ENCODE data around the gene ERCC6L2. TPM values are rescaled to one million over a fixed set of nuclear protein-coding genes. Genes with fewer than 3 reads are reported as not detected.

Gene ERCC6L2
- polyA plus RNA-seq, 2 of the 4 experiments (the other 2 are of a cell fraction) = 13.3 to 36.7 TPM

DNA sequence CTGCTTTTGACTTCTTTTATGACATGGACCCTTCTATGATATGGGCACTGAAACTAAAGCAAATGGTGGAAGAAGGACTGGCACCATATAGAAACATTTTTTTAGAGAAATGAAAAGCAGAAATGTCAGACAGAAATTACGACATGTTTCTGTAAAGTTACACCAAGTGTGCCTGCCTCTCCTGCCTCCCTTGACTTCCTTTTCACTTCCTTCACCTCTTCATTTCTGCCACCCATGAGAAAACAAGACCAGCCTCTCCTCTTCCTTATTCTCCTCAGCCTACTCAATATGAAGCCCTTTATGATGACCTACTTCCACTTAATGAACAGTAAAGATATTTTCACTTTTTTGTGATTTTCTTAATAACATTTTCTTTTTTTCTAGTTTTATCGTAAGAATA, 44.5 kb downstream of the ERCC6L2 start:
- H3K4me1 ChIP-seq = no peaks in the 10 kb centered on the region
- no peaks in the 10 kb centered on the region for H3K9me3 ChIP-seq
- CTCF ChIA-PET = no interaction called here
- no peak for TF ChIP-seq JUNB (IDR thresholded peaks at IDR 0.05)
- TF ChIP-seq GATA3 (IDR thresholded peaks at IDR 0.05; ENCODE audit: borderline replicate concordance) = no peak
- TF ChIP-seq POLR2AphosphoS2 (conservative IDR thresholded peaks at IDR 0.05; ENCODE audit: low read length) = no peak
- TF ChIP-seq, protein P1, sequence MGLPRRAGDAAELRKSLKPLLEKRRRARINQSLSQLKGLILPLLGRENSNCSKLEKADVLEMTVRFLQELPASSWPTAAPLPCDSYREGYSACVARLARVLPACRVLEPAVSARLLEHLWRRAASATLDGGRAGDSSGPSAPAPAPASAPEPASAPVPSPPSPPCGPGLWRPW (IDR thresholded peaks at IDR 0.05) = no peak
- no peak for TF ChIP-seq ZC3H11A (IDR thresholded peaks at IDR 0.05)
- TF ChIP-seq ZFP36 (IDR thresholded peaks at IDR 0.05; ENCODE audit: borderline replicate concordance, partially characterized antibody) = no peak
- TF ChIP-seq, protein P2, sequence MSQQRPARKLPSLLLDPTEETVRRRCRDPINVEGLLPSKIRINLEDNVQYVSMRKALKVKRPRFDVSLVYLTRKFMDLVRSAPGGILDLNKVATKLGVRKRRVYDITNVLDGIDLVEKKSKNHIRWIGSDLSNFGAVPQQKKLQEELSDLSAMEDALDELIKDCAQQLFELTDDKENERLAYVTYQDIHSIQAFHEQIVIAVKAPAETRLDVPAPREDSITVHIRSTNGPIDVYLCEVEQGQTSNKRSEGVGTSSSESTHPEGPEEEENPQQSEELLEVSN (IDR thresholded peaks at IDR 0.05; ENCODE audit: borderline replicate concordance, low read depth) = no peak
- no peak for TF ChIP-seq KDM1A (IDR thresholded peaks at IDR 0.05; ENCODE audit: low read depth)
- TF ChIP-seq, protein P3, sequence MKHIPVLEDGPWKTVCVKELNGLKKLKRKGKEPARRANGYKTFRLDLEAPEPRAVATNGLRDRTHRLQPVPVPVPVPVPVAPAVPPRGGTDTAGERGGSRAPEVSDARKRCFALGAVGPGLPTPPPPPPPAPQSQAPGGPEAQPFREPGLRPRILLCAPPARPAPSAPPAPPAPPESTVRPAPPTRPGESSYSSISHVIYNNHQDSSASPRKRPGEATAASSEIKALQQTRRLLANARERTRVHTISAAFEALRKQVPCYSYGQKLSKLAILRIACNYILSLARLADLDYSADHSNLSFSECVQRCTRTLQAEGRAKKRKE (CRISPR knock-in tag; IDR thresholded peaks at IDR 0.05; ENCODE audit: low read depth) = no peak
- WGBS (ENCODE audit: missing lambda C conversion rate) = 93% methylated on average over 2 of the region's 2 CpGs
- FAIRE-seq (no peak), DNase-seq (ENCODE audit: low read depth in 1 of 2, low spot score in 1 of 2) (no peak), ATAC-seq (no peak)
- no peak overlapping the region for H3K27ac ChIP-seq
- POLR2A ChIA-PET = no interaction called here
- no peak overlapping the region for H3K4me2 ChIP-seq
- no peak overlapping the region for H3K4me3 ChIP-seq

DNA sequence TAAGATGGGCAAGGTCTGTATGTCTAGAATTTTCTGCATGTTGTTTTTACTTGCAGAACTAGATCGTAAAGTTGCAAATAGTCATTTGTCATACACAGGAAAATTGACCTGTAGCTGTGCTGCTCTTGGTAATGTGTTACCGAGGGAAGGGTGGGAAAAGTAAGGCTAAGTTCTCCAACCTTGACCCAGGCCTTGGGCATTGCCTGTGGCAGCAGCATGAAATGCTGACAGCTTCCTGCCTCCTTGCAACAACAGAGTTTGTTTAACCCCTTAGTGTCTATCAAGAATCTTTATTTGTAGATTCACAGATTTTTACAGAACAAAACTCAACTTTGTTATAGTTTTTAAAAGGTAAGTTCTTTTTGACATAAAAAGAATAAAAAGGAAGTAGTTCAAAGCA, 48.3 kb downstream of the ERCC6L2 start:
- Histone ChIP-seq H3K4me2 (no peak overlapping the region), H3K4me3 (no peak overlapping the region), H3K27ac (no peak overlapping the region), H3K9me3 (no peaks in the 10 kb centered on the region), H3K4me1 (no peaks in the 10 kb centered on the region)
- DNase-seq (ENCODE audit: low read depth in 1 of 2, low spot score in 1 of 2) (peak in 1 of 2 experiments; percentile 6), ATAC-seq (no peak), FAIRE-seq (no peak)
- POLR2A ChIA-PET = interaction anchor here (0.7 kb wide), 1 partner anchor 100 kb away, joined by 3 read pairs; no protein-coding TSS in a partner anchor
- no peak for TF ChIP-seq NFE2L2 (conservative IDR thresholded peaks at IDR 0.05; ENCODE audit: low read length)
- TF ChIP-seq, protein P4, sequence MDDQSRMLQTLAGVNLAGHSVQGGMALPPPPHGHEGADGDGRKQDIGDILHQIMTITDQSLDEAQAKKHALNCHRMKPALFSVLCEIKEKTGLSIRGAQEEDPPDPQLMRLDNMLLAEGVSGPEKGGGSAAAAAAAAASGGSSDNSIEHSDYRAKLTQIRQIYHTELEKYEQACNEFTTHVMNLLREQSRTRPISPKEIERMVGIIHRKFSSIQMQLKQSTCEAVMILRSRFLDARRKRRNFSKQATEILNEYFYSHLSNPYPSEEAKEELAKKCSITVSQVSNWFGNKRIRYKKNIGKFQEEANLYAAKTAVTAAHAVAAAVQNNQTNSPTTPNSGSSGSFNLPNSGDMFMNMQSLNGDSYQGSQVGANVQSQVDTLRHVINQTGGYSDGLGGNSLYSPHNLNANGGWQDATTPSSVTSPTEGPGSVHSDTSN (IDR thresholded peaks at IDR 0.05) = no peak
- WGBS (ENCODE audit: missing lambda C conversion rate) = 69% methylated on average over 2 of the region's 2 CpGs
- CTCF ChIA-PET = no interaction called here

DNA sequence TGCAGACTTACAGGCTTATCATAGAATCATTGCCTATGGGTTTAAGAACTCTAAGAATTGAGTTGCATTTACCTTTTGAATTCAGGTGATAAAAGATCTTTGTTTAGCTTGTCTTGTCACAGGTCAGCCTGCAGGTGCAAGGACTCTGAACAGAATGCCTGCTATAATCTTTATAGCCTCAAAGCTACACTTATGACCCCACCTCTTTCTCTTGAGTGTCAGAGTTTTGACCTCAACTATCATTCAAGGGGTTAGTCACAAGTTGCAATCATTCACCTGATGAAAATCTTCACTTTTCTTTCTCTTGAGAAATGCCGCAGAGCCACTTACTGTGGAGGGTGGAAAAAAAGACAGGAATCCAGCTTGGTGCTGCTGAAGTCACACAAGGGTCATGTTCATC, 49.5 kb downstream of the ERCC6L2 start:
- TF ChIP-seq TFCP2L1 (CRISPR knock-in tag; IDR thresholded peaks at IDR 0.05) (no peak), FOXS1 (CRISPR knock-in tag; IDR thresholded peaks at IDR 0.05) (no peak), NFE2L2 (conservative IDR thresholded peaks at IDR 0.05; ENCODE audit: low read length) (no peak), ZFP36 (IDR thresholded peaks at IDR 0.05; ENCODE audit: borderline replicate concordance, partially characterized antibody) (no peak), GATA3 (IDR thresholded peaks at IDR 0.05; ENCODE audit: borderline replicate concordance) (no peak), FOSL2 (IDR thresholded peaks at IDR 0.05) (no peak), FOSL2 (CRISPR knock-in tag; IDR thresholded peaks at IDR 0.05) (no peak), ZSCAN20 (CRISPR knock-in tag; IDR thresholded peaks at IDR 0.05) (no peak), SMC3 (IDR thresholded peaks at IDR 0.05) (no peak), CHD4 (IDR thresholded peaks at IDR 0.05; ENCODE audit: borderline replicate concordance) (no peak)
- TF ChIP-seq, protein P2 (IDR thresholded peaks at IDR 0.05; ENCODE audit: borderline replicate concordance, low read depth) = no peak
- TF ChIP-seq, protein P5, sequence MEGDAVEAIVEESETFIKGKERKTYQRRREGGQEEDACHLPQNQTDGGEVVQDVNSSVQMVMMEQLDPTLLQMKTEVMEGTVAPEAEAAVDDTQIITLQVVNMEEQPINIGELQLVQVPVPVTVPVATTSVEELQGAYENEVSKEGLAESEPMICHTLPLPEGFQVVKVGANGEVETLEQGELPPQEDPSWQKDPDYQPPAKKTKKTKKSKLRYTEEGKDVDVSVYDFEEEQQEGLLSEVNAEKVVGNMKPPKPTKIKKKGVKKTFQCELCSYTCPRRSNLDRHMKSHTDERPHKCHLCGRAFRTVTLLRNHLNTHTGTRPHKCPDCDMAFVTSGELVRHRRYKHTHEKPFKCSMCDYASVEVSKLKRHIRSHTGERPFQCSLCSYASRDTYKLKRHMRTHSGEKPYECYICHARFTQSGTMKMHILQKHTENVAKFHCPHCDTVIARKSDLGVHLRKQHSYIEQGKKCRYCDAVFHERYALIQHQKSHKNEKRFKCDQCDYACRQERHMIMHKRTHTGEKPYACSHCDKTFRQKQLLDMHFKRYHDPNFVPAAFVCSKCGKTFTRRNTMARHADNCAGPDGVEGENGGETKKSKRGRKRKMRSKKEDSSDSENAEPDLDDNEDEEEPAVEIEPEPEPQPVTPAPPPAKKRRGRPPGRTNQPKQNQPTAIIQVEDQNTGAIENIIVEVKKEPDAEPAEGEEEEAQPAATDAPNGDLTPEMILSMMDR (IDR thresholded peaks at IDR 0.05) = no peak
- TF ChIP-seq, protein P6, sequence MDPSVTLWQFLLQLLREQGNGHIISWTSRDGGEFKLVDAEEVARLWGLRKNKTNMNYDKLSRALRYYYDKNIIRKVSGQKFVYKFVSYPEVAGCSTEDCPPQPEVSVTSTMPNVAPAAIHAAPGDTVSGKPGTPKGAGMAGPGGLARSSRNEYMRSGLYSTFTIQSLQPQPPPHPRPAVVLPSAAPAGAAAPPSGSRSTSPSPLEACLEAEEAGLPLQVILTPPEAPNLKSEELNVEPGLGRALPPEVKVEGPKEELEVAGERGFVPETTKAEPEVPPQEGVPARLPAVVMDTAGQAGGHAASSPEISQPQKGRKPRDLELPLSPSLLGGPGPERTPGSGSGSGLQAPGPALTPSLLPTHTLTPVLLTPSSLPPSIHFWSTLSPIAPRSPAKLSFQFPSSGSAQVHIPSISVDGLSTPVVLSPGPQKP (IDR thresholded peaks at IDR 0.05; ENCODE audit: low read depth, low read length) = no peak
- FAIRE-seq (no peak), ATAC-seq (no peak), DNase-seq (ENCODE audit: low read depth in 1 of 2, low spot score in 1 of 2) (no peak)
- WGBS (ENCODE audit: missing lambda C conversion rate) = 96% methylated on average over 1 of the region's 1 CpG
- H3K4me3 ChIP-seq = no peak overlapping the region
- no peaks in the 10 kb centered on the region for H3K4me1 ChIP-seq
- H3K9me3 ChIP-seq = no peaks in the 10 kb centered on the region
- no peak overlapping the region for H3K4me2 ChIP-seq
- POLR2A ChIA-PET = no interaction called here
- no peak overlapping the region for H3K27ac ChIP-seq
- CTCF ChIA-PET = no interaction called here

All from A549 (cell line).